HPDE6-E6E7 (cell line): ENCODE data around the gene RNF43.
"Not testable (repeated sequence)": the region's sequence is repeated elsewhere in the genome, so short reads cannot be mapped to it uniquely, and the experiment has no call there.

Source experiments
- DNase-seq: peaks from one replicate; pipeline ENCODE4 v3.0.0; 2011; ENCODE audit warnings: missing footprints; ENCODE audit errors: extremely low spot score

Gene RNF43

DNA sequence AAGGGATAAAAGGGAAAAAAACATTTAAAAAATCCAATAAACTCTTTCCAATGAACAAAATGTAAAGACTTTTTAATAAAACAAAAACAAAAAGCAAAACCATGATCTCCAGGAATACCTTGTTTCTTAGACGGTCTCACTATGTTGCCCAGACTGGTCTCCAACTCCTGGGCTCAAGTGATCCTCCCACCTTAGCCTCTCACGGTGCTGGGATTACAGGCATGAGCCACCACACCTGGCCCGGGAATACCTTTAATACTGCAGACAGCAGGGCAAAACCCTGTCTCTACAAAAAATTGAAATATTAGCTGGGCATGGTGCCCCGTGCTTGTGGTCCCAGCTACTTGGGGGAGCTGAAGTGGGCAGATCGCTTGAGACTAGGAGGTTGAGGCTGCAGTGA, 7.9 kb downstream of the RNF43 start:
- DNase-seq: no peak

DNA sequence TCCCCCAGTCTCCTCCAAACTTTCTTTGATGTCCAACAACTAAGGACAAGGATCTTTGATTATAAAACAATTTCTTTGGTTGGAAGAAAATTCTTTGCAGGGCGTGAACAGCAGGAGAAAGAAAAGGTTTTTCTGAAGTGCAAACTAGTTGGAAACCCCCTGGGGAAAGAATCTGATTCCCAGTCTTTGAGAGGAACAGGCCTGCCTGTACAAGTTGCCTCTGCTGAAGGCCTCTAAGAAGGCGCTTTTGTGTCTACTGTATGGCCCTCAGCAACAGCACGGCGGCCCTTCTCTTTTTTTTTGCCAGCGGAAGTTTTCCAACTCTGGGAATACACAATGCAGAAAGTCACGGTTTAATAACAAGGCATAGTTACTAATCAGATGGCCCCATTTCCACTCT, 14.0 kb downstream of the RNF43 start:
- DNase-seq: peak; percentile 42

DNA sequence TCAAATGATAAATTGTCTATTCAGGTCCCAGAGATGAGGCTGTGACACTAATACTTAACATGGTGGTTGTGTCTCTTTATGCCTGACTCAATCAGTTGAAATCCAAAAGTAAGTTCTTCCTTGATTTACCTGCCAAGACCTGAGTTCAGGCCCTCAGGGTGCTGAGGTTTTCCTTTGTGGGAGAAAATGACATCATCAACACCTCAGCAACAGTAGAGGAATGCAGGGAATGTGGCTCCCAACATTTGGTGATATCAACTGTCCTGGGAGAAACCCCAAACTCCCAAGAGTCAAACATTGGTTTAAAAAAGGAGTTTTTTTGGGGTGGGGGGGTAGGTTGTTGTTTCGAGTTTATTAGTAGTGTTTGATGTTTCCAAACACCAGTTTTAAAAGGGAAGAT, 14.7 kb downstream of the RNF43 start:
- DNase-seq: peak; percentile 44

DNA sequence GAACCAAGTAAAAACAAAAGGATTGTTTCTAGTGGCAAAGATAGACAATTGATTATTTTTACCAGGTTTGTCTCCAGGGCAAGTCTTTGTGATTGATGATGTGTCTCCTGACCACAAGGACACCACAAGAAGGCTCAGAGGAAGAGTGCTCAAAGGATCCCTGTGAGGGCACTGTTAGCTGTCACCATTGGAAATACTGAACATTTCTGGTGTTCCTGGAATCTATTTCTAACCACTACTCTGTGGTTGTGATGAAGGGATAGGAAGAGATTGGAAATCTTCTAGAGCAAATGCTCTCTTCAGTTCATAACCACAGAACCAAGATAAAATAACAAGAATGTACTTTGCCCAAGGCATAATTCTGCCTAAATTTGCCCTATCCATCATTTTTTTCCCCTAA, 15.3 kb downstream of the RNF43 start:
- no peak for DNase-seq

DNA sequence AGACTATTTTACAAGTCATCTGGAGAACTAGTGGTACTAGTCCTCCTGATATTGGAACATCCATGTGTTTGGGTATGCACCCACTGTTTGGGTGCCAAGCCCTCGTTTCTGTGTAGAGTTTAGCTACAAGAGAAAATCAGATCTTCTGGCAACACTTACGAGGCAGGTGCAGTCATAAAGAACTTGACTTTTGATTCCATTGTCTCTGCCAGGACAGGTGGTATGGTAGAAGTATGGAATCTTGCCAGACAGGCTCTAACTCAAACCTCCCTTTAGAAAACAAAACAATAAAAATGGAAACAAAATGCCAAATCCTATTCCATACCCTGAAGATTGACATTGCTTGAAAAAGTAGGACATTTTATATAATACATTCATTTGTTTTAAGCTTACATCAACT, 16.0 kb downstream of the RNF43 start:
- DNase-seq: no peak

DNA sequence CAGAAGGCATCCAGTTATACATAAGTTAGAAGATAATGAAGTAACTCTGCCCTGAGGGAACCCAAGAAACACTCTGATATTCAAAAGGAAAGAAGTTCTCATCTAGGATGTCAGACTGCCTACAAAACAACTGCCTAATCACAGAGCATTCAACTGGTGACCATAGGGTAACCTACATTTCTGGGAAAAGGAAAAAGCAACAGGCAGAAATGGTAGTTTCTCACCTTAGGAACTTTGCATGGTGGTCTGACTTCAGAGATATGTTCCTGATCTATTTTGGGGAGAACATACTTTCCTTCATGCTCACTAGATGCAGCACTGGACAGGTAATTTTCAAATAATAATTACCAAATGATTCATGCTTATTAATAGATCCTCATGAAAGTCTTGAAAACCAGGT, 16.5 kb downstream of the RNF43 start:
- DNase-seq: no peak

DNA sequence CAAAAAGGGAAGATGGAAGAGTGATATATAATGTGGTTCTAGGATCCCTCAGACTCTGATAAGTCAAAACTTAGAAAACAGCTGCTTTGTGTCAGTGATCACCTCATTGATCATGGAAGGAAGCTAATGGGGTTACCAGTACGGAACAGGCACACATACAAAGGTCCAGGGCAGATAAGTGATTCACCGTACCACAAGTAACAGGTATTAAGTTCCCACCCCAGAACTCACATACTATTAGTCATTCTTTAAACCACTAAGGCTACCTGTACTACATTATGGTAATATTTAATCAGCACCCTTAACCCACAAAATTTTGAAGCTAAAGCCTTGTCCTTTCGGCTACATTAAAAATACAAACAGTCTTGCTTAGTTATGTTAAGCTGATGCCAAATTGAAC, 17.4 kb downstream of the RNF43 start:
- DNase-seq: peak; percentile 49

DNA sequence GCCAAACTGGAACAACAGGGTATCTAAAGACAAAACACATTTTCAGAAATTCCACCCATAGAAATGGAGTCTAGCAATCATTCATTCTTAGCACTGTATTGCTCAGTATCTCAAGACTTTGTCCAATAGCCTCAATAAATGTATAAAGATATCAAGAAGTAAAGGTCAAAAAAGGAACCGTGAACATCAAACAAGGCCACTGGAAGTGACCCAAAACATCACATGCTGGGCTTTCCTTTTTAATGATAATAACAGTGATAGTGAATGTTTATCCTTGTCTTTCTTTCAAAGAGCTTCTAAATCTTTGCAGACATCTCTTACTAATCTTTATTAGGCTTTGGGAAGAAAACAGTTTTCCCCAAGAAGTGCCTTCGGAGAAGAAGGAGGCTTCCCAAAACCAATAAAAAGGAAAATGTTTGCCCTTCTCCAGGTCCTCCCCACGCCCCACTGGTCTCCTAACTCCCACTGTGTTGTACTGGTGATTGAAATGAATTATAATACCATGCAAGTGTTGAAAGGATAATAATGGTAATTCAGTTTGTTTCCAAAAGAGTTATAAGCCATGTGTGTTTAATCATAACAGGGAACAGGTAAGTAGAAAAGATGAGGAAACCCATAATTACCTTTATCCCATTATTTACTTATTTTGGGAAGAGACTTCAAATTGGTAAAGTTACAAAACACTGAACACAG, 18.6 kb downstream of the RNF43 start:
- DNase-seq: no peak

DNA sequence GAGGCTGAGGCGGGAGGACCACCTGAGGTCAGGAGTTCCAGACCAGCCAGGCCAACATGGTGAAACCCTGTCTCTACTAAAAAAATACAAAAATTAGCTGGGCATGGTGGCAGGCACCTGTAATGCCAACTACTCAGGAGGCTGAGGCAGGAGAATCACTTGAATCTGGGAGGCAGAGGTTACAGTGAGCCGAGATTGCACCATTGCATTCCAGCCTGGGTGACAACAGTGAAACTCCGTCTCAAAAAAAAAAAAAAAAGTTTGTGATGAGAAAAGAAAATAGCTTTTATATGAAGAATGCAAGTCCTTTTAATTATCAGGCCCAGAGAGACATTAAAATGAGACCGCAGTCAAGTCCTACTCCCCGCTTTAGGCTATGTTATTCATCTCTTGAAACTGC, 19.9 kb downstream of the RNF43 start:
- DNase-seq: not testable (repeated sequence)

DNA sequence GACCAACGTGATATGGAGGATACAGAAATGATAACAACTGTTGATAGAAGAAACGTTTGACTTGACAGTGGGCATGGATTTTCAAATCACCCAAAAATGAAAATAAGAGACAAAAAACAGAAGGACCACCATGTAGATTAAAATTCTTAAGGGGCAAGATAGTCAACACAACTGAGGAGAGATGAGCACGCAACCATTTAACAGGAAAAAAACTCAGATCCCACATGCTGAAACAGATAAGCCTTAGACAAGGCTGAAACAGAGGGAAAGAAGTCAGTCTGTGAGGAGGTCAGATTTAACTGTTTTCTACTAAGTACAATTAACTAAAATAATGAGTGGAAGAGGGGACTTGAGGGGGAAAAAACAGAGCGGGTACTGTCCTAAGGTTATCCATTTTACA, 21.2 kb downstream of the RNF43 start:
- no peak for DNase-seq

DNA sequence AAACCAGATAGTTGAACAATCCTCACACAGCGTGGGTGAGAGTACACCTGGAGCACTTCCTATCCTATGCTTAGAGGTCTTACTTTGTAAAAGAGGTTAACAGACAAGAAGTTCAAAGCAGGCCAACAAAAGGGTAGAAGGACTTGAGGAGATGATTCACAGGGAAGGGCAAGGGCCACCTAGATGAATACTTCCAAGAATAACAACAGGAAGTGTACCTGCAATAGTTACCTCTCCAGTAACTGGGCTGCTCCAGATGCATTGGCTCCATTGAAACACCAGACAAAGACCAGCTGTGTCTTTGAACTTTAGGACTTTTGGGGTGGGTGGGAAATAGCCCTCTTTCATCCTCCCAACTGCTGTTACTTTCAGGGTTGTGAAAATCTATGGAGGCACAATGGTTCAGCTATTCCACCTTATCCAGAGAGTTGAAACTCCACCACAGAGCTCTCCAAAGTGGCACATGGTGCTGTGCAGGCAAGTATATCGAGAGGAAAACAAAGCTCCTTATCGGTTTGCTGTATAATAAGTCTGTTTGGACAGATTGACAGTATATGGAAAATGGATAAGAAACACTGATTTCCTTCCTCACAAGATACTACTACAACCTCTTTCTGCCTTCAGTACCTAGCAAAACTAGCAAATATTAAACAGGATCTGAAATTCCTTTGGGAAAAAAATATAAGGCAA, 22.7 kb downstream of the RNF43 start:
- DNase-seq: no peak

DNA sequence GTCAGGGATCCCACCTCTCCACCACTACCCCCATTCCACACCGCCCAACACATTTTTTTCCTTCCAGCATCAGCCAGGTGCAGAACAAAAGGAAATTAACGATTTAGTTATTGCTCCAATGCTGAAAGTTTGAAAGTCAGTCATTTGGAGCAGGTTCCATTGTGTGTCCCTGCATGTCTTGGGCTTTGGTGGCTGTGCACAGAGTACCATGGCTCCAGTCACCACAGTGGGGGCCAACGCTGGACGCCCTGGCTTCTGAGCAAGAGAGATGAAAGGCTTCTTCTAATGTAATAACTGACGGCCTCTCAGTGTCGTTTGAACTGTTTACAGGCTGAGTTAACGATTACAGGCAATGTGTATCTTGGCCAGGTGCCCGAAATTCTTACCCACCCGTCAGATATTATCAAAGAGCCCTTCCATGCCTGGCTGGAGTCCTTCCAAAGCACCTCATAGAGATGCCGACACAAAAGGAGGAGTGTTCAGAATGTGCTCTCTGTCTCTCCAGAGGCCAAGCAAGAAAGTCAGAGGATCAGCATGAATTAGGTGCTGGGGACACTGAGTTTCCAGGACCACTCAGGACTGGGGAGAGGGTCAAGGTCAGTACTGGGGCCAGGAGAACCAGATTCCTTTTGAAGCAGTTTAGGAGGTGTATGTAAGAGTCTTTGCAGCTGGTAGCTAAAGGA, 25.9 kb downstream of the RNF43 start:
- DNase-seq: peak; percentile 56

DNA sequence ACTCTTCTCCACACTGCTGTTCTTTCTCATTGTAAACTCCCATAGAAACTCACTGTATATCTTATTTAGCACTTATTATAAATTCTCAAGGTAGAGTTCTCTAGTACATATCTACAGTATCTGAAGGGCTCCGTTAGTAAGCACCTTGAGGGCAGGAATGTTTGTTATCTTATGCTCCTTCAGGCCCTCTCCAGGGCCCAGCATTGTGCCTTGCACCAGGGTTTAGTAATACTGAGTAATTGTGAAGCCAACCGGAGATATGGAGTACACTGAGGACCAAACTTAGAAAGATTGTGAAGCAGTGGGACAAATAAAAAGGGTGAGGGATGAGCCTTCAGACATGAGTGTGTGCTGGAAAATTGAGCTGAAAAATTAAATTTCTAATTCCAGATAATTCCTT, 26.4 kb downstream of the RNF43 start:
- DNase-seq: no peak

DNA sequence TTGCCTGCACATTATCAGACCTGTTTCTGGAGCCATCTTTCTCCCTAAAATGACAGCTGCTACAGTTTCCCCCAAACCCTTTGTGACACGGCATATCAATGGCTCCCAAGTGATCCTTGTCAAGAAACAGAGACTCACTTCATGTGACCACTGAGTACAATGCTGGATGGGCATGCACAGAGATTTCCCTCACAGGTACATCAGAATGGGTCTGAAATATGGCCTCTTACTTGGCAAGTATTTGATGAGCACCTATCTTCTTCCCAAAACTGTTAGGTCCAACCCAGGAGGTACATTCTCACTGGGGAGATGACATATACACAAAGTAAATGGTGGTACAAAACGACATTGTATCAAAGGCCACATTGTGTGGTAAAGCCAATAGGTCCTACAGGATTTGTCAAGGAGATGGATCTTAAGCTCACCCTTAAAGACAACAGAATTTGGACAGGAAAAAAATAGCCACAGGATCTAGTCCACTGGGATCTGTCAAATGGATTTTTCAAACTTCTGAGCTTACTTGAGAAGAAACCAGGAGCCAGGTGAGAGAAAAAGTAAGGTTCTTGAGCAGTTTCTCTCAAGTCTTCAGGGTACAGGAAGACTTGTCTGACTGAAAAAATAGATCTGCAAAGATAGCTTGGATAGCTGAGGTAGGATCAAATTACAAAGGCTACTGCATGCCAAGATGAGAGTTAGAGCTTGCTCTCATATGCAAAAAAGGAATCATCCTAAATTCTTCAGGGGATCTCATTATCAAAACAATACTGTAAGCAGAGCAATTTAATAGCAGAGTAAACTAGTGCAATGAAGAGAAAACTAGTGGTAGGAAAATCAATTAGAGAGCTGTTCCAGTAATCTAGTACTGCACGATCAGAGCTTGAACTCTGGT, 28.8 kb downstream of the RNF43 start:
- no peak for DNase-seq

DNA sequence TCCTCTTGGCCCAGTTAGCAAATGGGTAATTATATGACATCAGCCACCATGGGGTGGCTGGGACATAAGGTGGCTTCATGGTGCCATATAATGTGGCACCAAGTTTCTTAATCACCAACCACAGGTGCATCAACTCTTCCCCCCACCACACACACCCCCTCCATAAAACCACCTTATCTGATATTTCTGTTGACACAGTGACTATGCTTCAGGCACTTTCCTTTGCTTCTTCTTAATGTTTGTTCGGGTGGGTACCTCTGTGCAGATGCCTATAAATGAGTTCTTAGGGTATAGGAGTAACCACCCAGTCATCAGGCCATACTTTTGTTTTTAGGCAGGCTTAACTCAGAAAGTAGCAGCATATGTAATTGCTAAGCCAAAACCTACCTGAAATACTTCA, 29.5 kb downstream of the RNF43 start:
- DNase-seq: no peak

DNA sequence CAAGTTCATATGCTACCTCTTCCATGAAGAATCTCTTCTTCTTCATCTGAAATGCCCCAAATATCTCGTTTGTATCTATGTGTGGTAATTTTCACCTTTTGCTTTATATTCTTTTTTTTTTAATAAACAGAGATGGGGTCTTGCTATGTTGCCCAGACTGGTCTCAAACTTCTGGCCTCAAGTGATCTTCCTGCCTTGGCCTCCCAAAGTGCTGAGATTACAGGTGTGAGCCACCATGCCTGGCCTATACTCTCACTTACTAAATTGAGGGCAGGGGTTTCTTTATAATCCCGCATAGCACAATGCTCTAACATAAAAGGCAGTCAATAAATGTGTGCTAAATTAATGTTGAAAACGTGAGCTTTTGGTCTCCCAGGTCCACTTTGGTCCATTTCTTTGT, 30.6 kb downstream of the RNF43 start:
- DNase-seq: no peak

DNA sequence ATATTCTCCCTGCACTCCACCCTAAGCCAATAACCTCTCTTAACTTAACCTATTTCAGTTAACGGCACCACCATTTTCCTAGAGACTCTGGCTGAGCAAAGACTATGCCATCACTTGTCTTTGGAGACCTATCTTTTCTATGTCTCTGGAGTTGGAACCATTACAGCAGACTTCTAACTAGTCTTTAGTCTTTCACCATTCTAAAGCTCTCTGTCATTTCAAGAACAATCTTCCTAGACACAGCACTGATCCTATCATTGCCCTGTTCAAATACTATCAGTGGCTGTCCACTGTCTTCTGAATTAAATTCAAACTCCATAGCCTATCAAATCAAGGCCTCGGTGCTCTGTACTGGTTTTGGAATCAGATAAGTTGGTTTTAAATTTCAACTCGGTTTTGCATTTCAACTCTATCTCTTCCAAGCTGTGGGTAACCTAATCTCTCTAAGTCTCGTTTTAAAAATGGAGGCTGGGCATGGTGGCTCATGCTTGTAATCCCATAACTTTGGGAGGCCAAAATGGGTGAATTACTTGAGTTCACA, 31.9 kb downstream of the RNF43 start:
- no peak for DNase-seq

DNA sequence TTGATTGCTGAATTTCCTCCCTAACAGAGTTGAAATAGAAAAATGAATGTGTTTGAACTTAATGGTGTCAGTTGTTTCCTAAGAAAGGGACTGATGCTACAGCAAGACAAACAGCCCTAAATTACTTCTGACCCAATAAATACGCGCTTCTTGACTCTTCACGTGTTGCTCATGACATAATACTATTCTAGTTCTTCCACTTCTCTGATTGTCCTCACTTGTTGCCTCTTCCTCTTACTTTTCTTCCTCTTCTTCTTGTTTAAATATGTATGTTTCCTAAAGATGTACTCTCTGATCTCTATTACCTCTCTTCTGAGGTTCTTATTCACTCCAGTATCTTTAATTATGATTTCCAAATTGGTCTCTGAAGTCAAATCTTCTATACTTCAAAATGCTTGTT, 32.4 kb downstream of the RNF43 start:
- DNase-seq: no peak

DNA sequence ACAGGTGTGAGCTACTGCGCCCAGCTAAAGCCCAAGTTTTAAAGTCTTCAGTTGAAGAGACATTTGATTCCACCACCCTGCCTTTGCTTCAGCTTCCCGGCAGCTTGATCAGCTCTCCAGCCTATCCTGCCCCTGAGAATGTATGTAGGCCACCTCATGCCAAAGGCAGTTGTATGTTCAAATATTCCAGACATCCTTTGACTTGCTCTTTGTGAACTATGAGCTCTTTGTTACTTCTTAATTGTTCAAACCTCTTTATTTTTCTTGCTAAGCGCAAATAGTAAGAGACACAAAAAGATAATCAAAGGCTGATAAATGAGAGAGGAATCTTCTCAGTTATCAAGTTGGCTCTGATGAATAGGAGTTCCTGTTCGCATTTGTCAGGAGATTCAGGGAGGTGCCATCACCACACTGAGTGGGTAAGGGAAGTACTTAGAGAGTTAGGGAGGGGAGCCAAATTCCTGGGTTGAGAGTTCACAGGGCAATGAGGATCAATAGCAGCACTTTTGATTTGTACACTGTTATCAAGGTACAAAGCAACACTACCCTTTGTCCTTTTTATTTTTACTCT, 33.4 kb downstream of the RNF43 start:
- DNase-seq: no peak

DNA sequence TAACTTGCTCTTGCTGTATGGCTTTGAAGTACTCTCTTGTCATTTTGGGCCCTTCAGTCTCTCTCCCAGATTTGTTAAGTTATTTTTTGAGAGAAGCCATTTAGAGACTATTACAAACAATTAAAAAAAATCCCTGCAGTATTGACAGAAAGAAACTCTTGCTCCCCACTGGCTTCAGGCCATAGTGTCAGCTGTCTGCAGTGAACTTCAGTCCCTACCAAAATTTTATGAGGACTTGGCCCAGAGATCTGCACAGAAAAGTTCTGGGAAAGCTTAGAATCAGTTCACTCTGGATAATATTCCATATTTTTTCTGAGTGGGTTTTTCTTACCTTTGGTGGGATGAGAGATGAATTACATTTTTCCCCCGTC, 34.5 kb downstream of the RNF43 start:
- DNase-seq: no peak

DNA sequence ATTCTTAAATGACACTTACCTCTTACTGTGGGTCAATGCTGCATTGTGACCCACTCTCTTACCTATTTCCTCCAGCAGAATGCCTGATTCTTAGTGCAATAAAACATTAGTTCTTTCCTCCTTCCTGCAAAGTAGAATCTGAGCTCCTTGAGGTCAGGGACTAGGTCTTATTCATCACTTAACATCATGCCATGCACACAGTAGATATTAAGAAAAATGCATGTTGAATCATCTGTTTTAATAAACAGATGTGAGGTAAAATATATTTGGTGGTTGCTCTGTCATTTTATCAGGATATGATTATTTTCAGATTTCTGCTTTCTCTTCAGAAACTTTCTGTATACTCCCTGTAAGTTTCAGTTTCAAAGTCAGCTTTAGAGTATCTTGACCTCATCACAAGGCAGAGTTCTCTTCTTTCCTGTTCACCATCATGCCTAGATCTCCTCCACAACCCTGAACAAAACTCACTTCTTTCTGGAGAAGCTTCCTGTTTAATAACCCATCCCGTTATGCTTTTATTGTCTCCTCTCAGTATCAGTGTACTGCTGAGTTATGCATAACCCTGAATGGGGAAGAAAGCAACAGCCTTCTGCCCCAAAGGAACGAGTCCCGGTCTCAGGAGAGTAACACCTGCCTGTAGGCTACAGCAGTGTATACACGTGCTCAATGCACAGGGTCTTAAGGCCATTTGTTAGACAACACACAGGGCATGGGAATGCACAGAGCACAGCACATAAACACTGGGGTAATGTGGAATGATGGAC, 35.0 kb downstream of the RNF43 start:
- DNase-seq: no peak
